DMS153 treated with DMSO at 0.1 percent for 48 hours (cell line): Measurements from ENCODE around the gene GRAMD1B.

Experiments
- DNase-seq: peaks from one replicate; lab custom pipeline; 2025; ENCODE audit not compliant: unreplicated experiment; lab: John Stamatoyannopoulos, UW

The GRAMD1B gene

GRCh38 chr11:123473941-123474677 lies 44.0 kb downstream of the GRAMD1B start:
- DNase-seq: no peak

- DNase-seq: no peak
These were observed 44.9 kb downstream of the GRAMD1B start for GRCh38 chr11:123474994-123475393.

- DNase-seq: peak; percentile 28
These were observed 45.4 kb downstream of the GRAMD1B start for GRCh38 chr11:123475469-123475868.

DNA sequence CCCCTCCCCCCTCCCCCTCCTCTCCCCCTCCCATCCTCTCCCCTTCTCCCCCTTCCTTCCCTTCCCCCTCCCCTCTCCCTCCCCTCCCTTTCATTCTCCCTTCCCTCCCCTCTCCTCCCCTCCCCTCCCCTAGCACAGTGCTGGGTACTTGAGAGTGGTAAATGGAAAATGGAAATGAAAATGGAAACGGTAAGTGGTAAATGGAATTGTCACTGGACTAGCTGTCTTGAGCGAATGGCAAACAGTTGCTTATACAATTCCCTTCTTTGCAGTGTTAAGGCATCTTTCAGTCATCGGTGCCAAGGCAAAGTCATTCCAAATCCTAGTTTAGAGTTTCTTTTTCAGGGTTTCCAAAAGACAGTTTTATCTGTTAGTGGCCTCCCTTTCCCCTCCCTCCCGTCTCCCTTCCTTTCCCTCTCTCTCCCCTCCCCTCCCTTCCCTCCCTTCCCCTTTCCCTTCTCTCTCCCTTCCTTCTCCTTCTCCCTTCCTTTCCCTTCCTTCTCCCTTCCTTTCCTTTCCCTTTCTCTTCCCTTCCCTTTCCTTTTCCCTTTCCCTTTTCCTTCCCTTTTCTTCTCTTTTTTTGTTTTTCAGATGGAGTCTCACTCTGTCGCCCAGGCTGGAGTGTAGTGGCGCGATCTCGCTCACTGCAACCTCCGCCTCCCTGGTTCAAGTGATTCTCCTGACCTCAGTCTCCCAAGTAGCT lies 47.3 kb downstream of the GRAMD1B start:
- no peak for DNase-seq

GRCh38 chr11:123478352-123478987 lies 48.4 kb downstream of the GRAMD1B start:
- peak; percentile 73 for DNase-seq

DNA sequence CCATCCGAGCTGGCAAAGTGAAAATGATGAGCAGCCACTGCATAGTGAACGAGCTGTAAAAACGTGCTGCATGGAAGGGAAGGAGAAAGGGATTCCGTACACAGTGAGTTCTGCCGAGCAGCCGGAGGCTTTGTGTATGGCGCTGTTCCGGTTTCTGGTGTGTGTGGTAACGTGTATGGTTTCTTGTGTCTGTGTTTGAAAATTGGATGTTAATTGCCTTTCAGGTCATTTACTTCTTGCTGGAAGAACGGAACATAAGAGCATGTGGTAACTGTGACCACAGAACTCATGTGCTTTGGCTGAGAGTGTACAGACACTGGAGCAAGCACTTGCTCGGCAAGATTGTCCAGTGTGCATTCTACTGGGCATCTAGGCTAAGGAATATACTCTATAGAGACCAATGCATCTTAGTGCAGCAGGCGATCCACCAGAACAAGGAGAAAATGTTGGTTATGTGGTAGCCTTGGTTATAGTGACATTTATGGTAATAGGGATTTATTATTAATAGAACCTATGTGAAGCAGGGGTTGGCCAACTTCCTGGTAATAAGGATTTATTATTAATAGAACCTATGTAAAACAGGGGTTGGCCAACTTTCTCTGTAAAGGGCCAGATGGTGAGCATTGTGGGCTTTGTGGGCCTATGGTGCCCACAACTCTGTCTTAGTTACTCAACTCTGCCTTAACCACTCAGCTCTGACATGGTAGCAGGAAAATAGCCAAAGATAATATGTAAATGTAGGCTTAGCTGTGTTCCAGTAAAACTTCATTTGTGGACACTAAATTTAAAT lies 49.2 kb downstream of the GRAMD1B start:
- no peak for DNase-seq

DNA sequence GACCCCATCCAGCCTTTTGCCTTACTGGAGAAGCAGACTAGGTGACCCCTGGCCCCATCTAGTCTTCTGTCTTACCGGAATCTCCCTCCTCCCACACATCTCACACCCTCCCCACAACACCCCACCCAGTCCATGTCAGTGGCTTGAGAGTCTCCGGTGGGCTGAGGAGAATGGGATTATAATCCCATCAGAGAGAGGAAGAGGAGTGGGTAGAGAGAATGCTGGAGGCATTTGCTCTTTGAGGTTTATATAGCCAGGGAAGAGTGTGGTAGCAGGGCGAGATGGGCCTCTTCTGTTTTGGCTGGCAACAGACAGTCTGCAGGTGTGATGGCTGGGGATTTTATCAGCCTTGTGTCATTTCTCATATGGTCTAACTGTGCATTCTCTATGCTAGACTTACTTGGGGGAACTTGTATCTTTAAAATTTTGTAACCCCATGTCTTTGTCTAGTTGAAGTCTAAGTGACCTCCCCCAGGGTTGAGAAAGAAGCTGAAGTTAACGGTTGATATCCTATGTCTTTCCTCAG lies 50.3 kb downstream of the GRAMD1B start:
- DNase-seq: no peak

- DNase-seq: no peak
These were observed 50.8 kb downstream of the GRAMD1B start for GRCh38 chr11:123480882-123481281.

DNA sequence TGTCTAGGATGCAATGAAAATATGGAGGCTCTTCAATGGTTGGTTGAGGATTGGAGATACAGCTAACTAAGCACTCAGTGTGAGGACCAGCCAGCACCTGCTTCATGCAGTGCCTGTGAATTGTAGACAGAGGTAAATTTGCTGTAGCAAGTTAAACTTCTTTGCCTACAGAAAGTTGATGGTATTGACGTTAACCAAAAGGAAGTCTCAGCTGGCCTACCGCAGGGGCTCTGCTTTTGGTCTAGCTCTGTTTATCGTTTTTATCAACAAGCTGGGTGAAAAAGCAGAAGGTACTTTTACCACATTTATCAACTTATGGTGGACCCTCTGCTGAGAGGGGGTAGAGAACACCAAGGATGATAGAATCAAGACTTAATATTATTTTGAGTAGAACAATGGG lies 51.6 kb downstream of the GRAMD1B start:
- DNase-seq: no peak

GRCh38 chr11:123482218-123482617 lies 52.1 kb downstream of the GRAMD1B start:
- no peak for DNase-seq

- DNase-seq: no peak
These were observed 53.0 kb downstream of the GRAMD1B start for GRCh38 chr11:123483058-123483457.

- no peak for DNase-seq
These were observed 53.4 kb downstream of the GRAMD1B start for GRCh38 chr11:123483466-123483865.

DNA sequence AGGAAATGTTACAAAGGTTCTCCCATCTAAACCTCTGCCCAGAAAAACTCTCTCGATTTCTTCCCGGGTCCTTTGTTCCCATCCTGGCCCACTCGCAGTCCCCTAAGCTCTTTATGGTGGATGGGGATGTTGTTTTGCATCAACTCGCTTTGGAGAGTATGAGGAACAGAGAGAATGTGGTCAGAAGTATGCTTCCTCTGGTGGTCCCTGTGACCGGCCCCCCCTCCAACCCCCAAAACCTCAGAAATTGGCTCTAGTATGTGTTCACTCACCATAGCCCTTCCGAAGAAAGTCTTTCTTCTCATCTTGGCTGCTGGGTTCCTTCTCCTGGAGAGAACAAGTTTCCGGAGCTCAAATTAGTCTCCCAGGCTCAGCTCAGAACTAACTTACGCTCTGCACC lies 54.4 kb downstream of the GRAMD1B start:
- DNase-seq: no peak

DNA sequence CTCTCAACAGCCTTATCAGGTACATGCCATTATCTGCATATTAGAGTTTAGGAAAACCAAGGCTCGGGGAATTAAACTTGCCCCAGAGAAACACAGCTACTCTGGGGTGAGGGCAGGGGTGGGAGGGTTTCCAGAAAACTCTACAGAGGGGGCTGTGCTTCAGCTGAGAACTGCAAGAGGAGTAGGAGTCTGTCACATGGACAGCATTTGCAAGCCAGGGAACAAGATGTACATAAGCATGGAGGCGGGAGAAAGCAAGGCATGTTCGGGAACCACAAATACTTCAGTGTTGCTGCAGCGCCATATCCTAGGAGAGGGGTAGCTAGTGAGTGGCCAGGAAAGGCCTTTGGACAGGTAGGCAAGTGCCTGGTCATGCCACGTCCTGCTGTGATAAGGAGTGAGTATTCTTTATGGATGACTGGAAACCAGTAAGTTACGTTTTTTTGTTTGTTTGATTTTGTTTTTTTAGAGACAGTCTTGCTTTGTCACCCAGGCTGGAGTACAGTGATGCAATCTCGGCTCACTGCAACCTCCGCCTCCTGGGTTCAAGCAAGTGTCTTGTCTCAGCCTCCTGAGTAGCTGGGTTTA lies 57.2 kb downstream of the GRAMD1B start:
- DNase-seq: no peak

DNA sequence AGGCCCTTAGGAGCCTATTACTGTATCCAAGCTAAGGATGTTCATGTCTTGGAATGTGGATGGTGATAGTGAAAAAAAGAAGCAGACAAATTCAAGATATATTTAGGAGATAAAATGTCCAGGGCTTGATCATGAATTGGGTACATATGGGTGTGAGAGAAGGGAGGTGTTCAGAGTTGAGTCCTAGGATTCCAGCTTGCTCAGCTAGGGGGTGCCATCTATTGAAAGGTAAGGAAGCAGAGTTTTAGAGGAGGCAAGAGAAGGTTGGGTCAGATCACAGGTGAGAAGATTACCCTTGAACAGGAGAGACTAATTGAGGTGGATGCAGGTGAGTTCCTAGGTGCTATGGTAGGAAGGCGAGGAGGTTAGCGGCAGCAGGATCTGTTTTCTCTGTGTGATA lies 60.5 kb downstream of the GRAMD1B start:
- DNase-seq: no peak

DNA sequence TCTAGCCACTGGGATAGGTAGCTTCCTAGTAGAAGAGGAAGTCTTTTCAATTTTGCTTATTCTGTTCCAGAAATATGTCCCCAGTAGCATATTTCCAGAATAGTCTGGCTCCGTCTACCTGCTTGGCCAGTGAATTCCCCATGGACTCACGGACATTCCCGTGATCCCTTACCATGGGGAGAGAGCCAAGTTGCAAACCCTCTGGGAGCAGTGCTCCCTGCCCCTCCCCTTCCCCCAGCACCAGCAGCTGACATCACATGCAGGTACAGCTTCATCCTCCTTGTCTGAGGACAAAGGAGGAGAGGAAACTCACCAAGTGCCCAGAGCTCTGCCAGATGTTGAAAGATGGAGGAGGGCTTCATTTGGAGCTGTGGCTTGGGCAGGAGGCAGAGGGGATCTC lies 61.2 kb downstream of the GRAMD1B start:
- no peak for DNase-seq

DNA sequence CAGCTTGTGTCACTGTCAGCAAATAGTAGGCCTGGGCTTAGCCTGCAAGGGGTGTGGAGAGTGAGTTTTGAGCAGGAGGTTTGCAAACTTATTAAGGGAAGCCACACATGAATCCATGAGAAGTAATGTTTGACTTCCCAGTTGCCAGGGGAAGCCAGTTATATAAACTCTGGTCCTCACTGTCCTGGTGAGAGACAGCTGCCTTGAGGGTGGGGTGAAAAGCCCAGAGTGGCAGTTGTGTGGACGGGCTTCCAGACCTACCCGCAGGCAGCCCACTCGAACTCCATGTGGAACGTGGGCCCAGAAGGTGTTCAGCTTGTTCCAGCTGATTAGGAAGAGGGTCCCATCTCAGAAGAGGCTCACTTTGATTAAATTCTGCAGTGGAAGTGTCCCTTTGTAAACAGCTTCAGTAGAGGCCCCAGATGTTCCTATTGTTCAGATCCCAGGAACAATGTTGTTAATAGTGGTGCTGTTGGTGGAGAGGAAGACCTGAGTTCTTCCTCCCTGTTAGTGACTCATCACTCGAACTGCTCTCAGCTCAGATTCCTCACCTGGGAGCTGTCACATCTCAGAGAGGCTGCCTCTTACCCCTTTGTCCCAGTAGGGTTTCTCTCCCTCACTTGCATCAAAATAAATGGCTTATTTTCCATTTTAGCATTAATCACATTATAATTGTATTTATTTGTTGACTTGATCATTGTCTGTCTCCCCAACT lies 63.4 kb downstream of the GRAMD1B start:
- no peak for DNase-seq

DNA sequence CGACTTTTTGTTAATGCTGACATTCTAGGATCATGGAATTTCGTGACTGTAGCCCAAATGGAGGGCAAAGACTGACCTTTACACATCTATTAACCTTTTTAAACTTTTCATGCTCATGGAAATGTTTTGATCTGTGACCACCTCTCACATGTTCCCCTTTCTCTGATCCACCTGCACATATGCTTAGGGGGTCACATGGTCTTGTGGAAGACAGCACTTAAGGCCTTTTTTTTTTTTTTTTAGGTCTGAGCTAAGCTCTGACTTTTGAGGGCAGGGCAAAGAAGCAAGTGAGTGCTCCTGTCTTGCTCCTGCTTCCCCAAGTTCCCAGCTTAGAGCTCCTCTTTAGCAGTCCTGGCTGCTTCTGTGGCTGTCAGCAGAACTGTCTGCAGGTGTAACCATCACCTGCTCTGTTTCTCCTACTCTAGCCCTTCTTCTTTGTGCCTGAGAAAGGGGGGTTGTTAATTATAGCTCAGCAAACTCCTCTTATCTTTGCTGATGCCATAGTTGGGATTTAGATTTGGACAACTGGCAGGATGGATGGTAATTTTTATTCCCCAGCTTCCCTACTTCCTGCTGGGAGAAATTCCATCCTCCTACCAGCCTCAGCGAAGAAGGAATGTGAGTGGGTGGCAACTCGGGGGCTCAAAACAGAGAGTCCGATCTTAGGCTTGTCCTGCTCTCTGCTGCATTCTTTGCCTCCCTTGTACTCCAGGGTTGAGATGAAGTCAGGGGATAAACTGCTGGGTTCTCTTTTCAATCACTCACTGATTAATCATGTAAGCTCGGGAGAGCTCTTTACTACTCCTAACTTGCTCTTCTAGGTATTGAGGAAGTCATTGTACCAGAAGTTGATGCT lies 64.4 kb downstream of the GRAMD1B start:
- no peak for DNase-seq

- no peak for DNase-seq
These were observed 74.3 kb downstream of the GRAMD1B start for GRCh38 chr11:123504401-123504800.
